Measurements from ENCODE around the gene JPH4.

Gene JPH4

DNA sequence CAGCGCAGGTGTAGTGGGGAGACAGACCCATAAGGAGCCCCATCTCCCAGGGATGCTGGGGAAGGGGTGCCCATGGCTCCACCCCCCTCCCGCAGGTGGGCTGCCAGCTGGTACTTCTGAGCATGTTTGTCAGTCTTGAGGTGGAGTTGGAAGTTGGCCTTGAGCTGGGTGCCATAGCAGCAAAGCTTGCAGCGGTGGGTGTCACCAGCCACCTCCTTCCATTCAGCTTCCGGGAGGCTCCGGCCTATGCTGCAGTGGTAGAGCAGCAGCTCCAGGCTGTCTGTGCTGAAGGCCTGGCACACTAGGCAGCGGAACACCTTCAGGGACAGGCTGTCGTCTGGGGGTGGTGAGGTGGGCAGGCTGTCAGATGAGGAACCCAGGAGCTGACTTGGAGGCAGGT is 45.9 kb downstream of the JPH4 start:
- no peak for DNase-seq (ENCODE audit: extremely low read depth in 1 of 2, low read depth in 1 of 2)

DNA sequence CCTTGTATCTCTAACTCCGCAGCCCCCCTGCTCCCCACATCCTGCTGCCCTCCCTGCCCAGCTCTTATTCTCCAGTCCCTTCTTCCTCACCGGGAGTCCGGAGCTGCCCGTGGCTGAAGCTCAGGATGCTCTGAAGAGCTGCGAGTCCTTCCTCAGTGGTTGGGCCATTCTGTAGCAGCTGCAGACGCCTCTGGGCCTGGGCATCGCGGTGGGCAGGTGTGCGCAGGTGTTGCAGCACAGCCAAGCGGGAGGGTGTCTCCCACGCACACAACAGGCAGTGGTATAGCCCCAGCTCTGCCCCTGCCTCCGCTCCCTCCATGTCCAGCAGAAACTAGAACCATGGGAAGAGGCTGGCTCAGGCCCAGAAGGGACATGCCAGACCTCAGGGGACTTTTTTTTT is 47.2 kb downstream of the JPH4 start:
- no peak for DNase-seq (ENCODE audit: extremely low read depth in 1 of 2, low read depth in 1 of 2)

DNA sequence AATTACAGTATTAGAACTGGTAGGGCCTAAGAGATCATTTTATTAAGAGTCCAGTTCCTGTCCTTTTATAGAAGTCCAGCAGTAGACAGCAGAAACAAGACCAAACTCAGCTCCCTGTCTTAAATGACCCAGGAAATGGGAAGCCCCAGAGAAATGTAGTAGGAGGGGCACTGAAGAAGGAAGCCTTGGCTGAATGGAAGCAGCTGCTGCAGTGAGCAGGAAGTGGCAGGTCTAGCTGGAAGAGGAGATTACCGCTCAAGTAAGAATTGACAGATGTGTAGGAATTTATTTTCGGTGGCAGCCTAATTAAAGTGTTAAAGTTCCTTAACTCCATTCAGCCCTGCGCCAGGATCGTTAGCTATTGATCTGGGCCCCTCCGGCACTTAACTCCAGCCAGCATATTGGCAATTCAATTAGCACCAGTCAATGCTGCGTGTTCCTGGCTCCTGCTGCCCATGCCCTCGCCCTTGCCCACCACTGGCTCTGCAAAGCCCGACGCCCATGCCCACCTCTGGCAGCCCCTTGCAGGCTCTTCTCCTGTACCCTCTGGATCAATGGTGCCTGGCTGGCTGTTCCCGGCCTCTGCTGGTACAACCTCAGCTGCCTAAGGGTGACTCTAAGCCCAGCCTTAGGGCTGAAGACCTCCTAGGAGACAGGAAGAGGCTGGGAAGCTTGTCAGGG is 48.1 kb downstream of the JPH4 start:
- DNase-seq (ENCODE audit: extremely low read depth in 1 of 2, low read depth in 1 of 2), result no peak

DNA sequence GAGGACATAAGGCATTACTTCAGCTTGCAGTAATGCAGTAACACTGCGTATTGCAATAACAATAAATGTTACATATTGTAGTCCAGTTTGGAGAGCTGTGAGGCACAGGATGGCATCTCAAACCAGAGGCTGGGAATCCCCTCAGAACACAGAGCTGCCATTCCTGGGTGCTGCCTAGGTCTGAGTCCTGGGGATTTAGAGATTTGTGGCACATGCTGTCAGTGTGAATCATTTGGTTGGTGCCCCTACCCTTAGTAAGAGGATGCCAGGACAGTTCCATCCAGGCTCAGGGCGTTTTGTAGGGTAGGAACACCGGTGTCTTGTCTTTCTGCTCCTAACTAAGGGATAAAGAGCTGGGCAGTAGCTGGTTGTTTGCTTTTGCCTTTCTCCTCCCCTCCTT is 49.6 kb downstream of the JPH4 start:
- DNase-seq (ENCODE audit: extremely low read depth in 1 of 2, low read depth in 1 of 2), result no peak

DNA sequence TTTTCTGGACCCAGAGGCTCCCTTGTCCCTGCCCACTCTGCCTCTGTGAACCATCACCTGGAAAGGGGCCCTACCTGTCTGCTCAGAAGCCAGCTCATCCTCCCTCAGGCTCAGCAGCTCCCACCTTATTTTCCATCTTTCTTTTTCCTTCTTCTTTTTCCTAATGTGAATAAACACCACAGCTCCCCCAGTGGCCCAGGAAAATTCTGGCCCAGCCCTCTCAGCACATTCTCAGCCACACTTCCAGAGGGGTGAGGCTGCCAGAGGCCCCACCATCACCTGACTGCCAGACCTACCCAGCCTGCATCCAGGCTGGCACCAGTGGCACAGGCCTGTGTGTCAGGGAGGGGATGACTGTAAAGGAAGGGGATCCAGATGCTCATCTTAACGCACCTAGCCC is 50.0 kb downstream of the JPH4 start:
- no peak for DNase-seq (ENCODE audit: extremely low read depth in 1 of 2, low read depth in 1 of 2)

DNA sequence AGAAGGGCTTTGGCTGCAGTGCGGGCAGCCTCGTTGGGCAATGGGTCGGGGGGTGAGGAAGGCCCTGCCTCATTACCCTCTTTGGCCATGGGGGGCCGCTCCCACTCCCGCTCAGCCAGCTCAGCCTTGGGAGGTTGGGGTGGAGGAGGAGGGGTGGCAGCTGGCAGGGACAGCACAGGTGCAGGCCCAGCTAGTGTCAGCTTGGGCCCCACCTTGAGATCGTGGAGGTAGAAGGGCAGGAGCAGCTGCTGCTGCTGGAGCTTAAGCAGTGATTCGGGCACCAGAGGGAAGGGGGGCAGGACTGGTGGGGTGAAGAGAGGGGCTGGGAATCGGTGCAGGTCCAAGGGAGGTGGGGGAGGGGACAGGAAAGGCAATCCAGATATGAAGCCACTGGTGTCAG is 53.0 kb downstream of the JPH4 start:
- no peak for DNase-seq (ENCODE audit: extremely low read depth in 1 of 2, low read depth in 1 of 2)

DNA sequence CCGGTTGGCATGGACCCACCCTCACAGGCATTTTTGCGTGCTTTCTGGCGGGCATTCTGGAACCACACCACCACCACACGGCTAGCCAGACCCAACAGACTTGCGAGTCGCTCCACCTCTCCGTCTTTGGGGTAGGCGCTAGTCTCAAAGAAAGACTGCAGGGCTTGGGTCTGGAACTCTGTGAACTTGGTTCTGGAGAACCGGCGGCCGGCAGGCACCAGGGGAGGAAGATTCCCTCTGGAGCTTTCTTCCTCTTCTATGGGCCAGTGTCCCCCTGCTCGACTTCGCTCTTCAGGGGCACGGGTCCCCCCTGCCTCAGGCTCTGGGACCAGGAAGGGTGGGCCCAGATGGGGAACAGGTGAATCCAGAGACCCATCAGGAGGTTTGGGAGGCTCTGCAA is 53.6 kb downstream of the JPH4 start:
- DNase-seq (ENCODE audit: extremely low read depth in 1 of 2, low read depth in 1 of 2), result no peak

DNA sequence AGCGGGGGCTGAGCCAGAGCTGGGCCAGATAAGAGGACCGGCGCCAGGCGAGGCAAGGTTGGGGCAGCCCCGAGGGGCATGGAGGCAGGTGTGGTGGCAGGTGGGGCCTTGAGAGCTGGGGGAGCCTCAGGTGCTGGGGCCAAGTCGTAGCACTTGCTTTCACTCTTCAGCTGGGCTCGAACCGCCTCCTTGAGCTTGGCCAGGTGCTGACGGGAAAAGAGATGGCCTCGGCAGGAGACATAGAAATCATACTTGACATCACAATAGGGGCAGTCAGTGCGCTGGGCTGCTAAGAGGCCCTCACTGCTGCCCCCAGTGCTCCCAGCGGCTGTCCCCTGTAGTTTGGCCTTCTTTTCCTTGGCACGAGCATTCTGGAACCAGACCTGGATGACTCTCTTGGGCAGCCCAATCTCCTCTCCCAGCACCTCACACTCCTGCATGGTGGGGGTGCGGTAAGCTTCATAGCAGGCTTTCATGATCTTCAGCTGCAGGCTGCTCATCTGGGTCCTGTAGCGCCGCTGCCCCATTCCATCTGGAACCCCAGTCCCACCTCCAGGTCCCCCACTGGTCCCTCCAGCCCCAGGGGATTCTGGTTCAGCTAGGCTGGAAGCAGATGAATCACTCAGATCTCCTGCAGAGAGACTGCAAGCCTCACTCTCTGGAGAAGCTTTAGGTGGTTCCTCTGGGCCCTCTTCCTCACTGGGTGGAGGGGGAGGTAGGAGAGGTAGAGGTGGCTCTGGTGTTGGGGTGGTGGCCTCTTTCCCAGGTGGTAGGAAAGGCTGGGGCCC is 55.2 kb downstream of the JPH4 start:
- no peak for DNase-seq (ENCODE audit: extremely low read depth in 1 of 2, low read depth in 1 of 2)

DNA sequence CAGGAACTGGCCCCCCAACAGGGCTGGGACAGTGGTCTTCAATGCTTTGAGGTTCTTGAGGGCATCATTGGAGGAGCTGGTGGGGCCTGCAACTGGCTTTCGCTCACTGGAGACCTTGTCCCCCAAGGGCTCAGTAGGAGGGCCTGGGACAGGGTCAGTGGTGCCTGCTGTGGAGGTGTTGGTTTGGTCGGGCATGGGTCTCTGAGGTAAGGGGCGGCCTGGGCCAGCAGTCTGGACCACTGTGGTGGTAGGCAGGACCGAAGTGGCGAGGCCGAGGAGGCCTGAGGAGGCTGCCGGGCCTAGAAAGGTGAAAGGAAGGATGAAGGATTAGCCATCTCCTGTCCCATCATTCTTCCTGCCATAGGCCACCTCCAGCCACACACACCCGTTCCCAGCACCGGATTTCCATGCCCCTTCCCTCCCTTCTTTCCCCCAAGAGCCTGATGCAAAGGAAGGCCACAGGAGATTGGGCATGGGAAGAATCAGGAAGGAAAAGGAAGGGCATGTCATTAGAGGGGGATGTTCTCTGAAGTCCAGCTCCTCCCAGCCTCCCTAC is 55.9 kb downstream of the JPH4 start:
- DNase-seq (ENCODE audit: extremely low read depth in 1 of 2, low read depth in 1 of 2), result no peak

DNA sequence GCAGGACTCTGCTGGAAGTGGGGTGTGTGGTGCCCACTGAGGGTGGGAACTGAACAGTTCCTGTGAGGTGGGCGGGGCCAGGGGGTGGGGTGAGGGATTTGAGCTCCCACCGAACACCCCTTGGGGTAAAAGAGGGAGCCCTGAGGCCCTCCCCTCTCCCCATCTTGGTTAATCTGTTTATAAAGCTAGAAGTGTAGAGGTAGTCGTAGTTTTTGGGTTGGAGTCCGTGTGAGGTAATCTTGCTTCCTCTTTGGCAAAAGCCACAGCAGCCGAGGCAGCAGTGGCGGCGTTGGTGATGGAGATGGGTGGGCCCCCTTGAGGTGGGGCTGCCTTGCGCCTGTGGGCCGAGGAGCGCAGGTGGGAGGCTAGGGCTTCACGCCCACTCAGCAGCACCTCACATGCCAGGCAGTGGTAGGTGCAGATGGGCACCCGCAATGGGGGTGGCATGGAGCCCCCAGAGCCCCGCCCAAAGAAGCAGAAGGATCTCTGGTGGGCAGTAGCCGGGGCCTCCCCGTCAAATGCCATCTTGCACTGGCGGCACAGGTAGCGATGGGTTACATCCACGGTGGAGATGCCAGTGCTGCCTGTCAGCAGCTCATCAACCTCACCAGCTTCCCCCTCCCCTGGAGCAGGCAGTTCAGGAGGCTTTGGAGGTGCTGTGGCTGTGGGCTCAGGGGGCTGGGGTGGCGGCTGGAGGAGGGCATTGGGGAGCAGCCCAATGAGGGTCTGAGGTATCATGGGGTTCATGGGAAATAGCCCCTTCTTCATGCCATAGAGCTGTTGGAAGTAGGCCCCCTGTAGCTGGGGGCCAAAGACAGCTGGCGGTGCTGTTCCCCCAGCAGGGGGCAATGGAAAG is 56.6 kb downstream of the JPH4 start:
- no peak for DNase-seq (ENCODE audit: extremely low read depth in 1 of 2, low read depth in 1 of 2)

DNA sequence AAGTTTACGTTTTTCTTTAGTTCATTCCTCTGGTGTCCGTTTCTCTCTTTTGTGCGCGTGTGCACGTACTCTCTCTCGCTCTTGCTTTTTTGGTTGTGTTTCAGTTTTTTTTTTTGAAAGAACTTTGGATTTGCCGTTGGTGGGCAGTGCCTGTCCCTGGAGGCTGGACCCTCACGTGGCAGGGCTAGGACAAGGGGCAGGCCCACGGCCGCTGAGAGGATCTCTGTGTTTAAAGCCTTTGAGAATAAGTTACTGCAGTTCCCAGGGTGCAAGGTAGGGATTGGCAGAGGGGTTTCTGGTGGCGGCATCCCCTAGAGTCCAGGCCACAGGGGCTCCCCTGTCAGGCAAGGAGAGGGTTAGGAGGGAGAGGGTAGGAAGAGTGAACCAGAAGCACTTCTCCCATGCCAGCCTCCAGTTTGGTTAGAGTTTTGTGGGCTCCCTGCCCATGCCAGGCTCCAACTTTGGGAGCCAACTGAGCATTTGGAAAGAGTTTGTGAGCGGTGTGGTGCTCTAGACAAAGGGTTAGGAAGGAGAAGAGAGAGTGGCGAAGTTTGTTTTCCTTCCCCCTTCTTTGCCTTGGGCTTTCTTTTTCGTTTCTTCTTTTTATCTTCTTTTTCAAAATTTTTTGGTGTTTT is 57.6 kb downstream of the JPH4 start:
- DNase-seq (ENCODE audit: extremely low read depth in 1 of 2, low read depth in 1 of 2), result no peak

DNA sequence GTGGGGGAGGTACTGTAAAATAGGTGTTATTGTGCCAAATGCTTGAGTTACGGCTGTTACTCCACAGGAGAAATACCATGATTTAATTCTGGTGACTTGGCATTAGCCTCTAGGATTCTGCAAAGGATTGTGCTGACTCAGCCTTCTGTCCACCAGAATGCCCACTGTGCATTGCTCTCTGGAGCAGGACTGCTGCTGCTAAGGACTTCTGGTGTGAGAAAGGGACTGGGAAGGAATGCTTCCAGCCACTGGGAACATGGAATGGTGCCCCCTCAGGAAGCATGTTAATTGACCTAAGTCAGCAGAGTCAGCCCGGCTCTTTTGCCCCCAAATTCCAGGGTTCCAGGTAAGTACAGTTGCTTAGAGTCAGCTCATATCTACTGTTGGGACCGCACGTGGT is 59.9 kb downstream of the JPH4 start:
- DNase-seq (ENCODE audit: extremely low read depth in 1 of 2, low read depth in 1 of 2), result no peak
